Activated CD4-positive, alpha-beta T cell treated with anti-CD3 and anti-CD28 coated beads, Interleukin-2, Interleukin-6, amounts not matched to agents 100 ng/mL and 50 ng/mL, durations not matched to agents 16 hours and 8 hours (primary cell): ENCODE data around the gene KCNK5.
A peak's percentile ranks its signal among the peaks of the same experiment; 100 is the strongest.

Experiments used
- DNase-seq: peaks from one replicate; pipeline ENCODE4 v3.0.0-alpha.2; 2020

The KCNK5 gene

GRCh38 chr6:39196673-39197091 lies 32.6 kb downstream of the KCNK5 start:
- no peak for DNase-seq

GRCh38 chr6:39195792-39196385 lies 33.4 kb downstream of the KCNK5 start:
- no peak for DNase-seq

GRCh38 chr6:39194466-39194865 lies 34.8 kb downstream of the KCNK5 start:
- DNase-seq, result no peak

GRCh38 chr6:39193201-39193791 lies 36.0 kb downstream of the KCNK5 start:
- no peak for DNase-seq

GRCh38 chr6:39192736-39193135 lies 36.5 kb downstream of the KCNK5 start:
- DNase-seq, result no peak

- DNase-seq, result no peak
Measured at GRCh38 chr6:39191236-39191930, 37.9 kb downstream of the KCNK5 start.

GRCh38 chr6:39190545-39191235 lies 38.6 kb downstream of the KCNK5 start:
- DNase-seq, result no peak

- peak; percentile 35 for DNase-seq
Measured at GRCh38 chr6:39189915-39190544, 39.2 kb downstream of the KCNK5 start.

- DNase-seq, result no peak
Measured at GRCh38 chr6:39189131-39189530, 40.1 kb downstream of the KCNK5 start.

GRCh38 chr6:39188571-39188970 lies 40.7 kb downstream of the KCNK5 start:
- DNase-seq, result peak; percentile 11

GRCh38 chr6:39188098-39188450 lies 41.2 kb downstream of the KCNK5 start:
- DNase-seq, result no peak

- no peak for DNase-seq
Measured at GRCh38 chr6:39184906-39185580, 44.2 kb downstream of the KCNK5 start.

GRCh38 chr6:39182604-39183003 lies 46.7 kb downstream of the KCNK5 start:
- DNase-seq, result no peak

- DNase-seq, result no peak
Measured at GRCh38 chr6:39181826-39182225, 47.4 kb downstream of the KCNK5 start.

GRCh38 chr6:39181333-39181732 lies 47.9 kb downstream of the KCNK5 start:
- DNase-seq, result no peak

GRCh38 chr6:39178804-39179203 lies 50.5 kb downstream of the KCNK5 start:
- no peak for DNase-seq

- DNase-seq, result no peak
Measured at GRCh38 chr6:39178235-39178634, 51.0 kb downstream of the KCNK5 start.

- DNase-seq, result no peak
Measured at GRCh38 chr6:39177130-39177529, 52.1 kb downstream of the KCNK5 start.

- no peak for DNase-seq
Measured at GRCh38 chr6:39173270-39173669, 56.0 kb downstream of the KCNK5 start.

- no peak for DNase-seq
Measured at GRCh38 chr6:39172377-39172757, 56.9 kb downstream of the KCNK5 start.

- no peak for DNase-seq
Measured at GRCh38 chr6:39171489-39172376, 57.5 kb downstream of the KCNK5 start.

GRCh38 chr6:39170860-39171259 lies 58.4 kb downstream of the KCNK5 start:
- no peak for DNase-seq
